Ramos (cell line): ENCODE results near the gene TAMALIN.

ENCODE experiments used
- in situ Hi-C: fragments of 300-500 bp; cut with MboI; formaldehyde crosslinking; loops from one replicate; pipeline ENCODE4 v1.14.3; 2022; ENCODE audit warnings: low sequenced_read_pairs; ENCODE audit not compliant: unreplicated experiment

The TAMALIN gene

DNA sequence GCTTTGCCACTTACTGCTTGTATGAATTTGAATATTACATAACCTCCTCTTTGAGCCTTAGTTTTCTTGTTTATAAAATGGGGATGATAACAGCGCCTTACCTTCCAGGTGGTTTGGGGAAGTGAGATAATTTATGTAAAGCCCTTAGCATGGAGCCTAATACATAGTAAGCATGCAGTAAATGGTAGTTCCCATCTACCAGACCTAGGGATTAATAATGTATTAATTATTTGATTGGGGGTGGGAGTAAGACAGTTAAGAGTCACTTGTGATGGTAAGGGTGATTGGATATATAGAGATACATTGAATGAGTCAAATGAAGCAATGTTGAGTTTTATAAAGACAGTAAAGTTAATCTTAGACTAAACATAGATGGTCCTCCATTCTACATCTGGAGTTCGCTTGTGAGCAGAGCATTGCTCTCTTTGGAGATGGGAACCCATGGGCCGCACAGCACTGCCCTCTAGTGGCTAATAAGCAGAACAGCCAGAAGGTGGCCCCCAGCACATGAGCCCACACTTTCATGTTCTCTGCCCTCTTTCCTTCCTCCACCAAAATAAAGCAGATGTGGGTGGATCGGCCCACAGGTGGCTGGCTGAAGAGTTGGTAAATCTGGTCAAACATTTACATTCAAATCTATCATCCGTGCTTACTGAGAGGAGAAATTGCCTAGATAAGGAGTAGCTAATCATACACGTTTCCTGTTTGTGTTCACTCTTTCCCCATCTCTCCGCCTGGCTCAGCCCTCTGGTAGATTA, 26.5 kb upstream of the TAMALIN start:
- in situ Hi-C loops, result no loop called here

DNA sequence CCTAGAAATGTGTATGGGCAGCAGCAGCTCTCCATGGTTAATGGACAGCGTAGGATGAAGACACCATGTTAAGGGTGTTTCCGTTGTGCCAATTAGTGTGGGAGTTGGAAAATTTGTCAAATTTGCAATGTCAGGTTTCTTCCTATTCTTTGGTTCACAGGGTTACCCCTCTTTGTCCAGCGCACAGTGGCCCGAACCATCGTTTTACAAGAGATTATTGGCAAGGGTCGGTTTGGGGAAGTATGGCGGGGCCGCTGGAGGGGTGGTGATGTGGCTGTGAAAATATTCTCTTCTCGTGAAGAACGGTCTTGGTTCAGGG, 26.0 kb upstream of the TAMALIN start:
- in situ Hi-C loops, result no loop called here

DNA sequence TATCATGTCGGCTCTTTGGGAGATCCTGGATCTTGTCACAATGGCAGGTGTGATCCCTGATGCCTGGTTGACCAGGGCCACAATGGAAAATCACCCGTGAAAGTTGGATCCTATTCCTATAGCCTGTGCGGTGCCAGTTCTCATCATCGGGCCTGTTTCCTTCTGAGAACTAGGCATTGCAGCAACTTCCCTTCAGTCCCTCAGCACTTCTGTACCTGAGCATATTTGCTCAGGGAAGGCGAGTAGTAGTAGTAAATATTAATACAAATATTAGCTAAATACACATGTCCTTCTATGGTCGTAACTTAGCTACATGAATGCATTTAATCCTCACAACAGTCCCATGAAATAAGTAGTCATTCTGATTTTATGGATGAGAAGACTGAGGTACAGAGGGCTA, 22.1 kb upstream of the TAMALIN start:
- in situ Hi-C loops, result no loop called here

DNA sequence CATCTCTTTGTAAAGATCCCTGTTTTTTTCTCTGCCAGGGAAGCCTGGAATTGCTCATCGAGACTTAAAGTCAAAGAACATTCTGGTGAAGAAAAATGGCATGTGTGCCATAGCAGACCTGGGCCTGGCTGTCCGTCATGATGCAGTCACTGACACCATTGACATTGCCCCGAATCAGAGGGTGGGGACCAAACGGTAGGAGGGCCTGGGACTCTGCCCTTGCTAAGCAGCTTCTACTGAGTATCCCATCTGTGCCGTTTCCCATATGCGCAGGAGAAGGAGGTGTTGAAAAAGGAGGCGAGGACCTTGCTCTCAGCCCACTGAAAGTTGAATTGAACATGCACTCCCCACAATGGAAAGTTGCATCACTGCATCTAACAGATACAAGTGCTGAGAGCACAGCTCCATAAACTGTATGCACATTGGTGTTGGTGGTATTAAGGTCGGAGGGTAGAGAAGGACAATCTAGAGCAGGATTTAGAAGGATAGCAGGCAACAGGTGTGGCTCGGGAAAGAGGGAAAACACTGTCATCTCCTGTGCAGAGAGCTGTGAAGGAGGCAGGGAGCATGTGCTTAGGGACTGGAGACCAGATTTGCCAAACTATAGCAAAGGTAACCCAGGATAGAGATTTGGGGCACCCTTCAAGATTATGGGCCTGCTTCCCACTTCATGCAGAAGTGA, 21.5 kb upstream of the TAMALIN start:
- in situ Hi-C loops, result no loop called here

DNA sequence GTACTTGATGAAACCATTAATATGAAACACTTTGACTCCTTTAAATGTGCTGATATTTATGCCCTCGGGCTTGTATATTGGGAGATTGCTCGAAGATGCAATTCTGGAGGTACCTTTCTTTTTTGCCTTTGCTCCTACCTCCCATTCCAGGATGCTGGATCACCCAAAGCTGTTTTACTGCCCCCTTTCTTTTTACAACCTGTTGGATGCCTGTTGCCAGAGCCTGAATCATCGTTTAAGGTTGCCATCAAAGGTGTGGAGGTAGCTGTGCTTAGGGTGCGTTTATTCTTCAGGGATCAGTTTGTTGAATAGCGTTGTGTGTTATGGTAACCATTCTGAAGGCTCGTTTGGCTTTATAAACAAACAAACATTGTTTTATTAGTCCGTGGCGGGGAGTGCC, 19.9 kb upstream of the TAMALIN start:
- in situ Hi-C loops, result no loop called here

DNA sequence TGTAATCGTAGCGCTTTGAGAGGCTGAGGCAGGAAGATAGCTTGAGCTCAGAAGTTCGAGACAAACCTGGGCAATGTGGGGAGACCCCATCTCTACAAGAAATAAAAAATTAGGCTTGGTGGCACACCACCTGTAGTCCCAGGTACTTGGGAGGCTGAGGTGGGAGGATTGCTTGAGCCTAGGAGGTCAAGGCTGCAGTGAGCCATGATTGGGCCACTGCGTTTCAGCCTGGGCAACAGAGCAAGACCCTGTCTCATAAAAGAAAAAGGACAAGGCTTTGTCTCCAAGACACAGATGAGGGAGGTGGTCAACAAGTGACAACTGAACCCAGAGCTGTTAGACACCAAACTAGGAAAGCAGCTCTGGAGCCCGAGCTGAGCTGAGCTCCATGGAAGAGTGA, 14.5 kb upstream of the TAMALIN start:
- in situ Hi-C loops, result no loop called here

DNA sequence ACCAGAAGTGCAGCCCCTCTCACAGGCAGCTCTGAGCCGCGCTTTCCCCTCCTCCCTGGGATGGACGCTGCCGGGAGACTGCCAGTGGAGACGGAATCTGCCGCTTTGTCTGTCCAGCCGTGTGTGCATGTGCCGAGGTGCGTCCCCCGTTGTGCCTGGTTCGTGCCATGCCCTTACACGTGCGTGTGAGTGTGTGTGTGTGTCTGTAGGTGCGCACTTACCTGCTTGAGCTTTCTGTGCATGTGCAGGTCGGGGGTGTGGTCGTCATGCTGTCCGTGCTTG, 12.3 kb upstream of the TAMALIN start:
- in situ Hi-C loops, result no loop called here

DNA sequence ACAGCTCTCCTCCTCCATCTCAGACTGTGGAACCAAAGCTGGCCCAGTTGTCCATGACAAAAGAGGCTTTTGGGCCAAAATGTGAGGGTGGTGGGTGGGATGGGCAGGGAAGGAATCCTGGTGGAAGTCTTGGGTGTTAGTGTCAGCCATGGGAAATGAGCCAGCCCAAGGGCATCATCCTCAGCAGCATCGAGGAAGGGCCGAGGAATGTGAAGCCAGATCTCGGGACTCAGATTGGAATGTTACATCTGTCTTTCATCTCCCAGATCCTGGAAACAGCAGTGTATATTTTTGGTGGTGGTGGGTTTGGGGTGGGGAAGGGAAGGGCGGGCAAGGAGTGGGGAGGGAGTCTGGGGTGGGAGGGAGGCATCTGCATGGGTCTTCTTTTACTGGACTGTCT, 11.8 kb upstream of the TAMALIN start:
- in situ Hi-C loops, result no loop called here

DNA sequence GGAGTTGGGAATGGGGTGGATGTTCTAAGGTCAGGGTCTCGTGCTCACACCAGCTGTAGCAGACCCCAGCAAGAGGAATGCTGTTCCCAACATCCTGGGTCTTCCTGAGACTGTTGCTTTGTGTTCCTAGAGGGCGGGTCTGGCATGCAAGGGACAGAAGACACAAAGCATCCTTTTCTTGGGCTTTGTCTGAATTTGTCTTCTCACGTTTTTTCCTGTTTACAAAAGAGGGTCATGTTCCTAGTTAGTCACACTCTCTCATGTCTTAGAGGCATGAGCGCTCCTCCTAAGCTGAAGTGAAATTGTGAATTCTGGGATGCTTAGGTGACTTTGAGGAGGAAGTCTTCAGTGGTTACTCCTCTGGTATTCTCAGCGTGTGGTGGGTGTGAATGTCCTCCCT, 9.6 kb upstream of the TAMALIN start:
- in situ Hi-C loops, result no loop called here

DNA sequence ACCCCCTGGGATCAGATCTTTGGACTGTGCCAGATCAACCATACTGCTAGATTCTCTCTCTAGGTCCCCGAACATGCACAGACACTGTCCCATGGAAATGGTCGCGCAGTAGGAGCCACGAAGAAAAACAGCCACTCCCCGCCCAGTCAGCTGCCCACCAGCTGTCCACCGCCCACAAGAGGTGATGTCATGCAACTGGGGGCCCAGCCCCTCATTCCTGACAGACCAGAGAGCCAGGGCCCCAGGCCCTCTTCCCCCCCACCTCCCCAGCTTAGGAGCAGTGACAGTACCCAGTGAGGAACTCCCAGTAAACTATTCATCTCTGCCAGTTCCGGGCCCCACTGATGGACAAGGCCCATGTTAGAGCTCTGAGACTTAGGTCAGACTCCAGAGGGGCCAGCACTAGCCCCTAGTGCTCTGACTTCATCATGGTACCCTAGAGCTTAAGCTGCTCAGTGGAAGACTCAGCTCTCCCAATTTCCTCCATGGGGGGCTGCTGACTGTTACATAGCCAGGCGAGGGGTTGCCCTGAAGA, 3.7 kb upstream of the TAMALIN start:
- in situ Hi-C loops, result no loop called here

DNA sequence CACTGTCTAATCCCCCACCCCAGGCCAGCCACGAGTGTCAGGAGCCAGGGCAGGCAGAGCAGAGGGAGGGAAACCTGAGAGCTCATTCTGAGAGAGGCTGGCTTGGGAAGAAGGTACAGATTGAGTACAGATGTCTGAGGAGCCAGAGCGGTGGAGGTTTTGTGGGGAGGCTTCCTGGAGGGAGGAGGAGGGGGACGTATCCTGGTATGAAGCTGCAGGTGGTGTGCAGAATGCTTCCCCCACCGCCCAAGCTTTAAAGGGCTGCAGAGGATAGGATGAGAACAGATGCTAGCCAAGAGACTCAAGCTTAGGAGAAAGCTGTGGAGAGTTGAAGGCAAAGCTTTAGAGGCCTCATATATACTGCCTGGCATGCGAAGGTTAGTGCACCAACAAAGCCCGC, 3.2 kb upstream of the TAMALIN start:
- in situ Hi-C loops, result no loop called here

DNA sequence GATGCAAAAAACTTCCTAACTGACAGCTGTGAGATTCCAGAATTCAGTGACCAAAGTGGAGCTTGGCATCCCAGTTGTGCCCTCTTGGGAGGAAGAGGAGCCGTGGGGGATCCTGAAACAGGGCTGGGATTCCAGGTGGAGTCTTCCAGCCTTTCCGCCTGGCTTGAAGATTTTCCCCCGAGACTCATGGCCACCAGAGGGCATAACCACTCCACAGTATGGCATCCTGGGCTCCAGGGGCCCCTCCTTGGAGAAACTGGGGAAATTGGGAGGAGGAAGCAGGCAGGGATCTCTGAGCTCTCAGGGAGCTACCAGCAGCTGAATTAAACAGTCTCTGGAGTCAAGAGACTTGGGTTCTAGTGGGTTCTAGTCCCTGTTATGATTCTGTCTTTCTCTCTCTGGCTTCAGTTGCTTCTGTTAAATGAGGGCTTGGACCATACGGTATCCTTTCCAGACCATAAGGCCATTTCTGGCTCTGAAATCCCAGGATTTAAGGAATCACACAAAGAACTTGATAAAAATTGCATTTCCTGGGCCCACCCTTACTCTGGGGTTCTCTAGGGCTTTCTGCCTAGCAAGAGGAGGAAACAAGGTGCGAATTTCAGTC, 2.6 kb upstream of the TAMALIN start:
- in situ Hi-C loops, result no loop called here

DNA sequence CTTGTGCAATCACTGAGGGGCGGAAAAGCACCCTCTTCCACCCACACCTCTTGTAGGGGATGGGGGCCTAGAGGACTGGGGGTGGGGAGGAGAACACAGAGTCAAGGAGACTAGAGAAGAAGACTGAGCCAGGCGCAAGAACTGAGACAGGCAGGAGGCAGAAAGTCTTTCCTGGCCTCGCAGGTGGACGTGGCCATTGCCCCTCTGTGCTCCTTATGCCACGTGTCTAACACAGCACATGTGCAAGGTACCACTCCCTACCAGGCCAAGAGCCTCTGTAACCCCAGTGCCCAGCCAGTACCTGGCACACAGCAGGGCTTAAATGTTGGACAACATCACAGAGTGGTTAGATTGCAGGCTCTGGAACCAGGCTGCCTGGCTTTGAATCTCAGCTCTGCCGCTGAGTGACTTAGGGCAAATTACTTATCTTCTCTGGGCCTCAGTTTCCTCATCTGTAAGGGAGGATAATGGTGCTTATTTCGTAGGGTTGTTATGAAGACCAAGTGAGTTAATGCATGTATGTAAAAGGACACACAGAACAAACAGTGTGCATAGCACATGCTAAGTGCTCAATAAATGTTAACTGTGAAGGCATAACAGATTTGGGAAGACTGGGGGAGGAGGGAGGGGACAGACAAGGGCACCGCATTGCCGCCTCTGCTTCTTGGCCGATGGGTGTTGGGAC, 1.4 kb upstream of the TAMALIN start:
- in situ Hi-C loops, result no loop called here

DNA sequence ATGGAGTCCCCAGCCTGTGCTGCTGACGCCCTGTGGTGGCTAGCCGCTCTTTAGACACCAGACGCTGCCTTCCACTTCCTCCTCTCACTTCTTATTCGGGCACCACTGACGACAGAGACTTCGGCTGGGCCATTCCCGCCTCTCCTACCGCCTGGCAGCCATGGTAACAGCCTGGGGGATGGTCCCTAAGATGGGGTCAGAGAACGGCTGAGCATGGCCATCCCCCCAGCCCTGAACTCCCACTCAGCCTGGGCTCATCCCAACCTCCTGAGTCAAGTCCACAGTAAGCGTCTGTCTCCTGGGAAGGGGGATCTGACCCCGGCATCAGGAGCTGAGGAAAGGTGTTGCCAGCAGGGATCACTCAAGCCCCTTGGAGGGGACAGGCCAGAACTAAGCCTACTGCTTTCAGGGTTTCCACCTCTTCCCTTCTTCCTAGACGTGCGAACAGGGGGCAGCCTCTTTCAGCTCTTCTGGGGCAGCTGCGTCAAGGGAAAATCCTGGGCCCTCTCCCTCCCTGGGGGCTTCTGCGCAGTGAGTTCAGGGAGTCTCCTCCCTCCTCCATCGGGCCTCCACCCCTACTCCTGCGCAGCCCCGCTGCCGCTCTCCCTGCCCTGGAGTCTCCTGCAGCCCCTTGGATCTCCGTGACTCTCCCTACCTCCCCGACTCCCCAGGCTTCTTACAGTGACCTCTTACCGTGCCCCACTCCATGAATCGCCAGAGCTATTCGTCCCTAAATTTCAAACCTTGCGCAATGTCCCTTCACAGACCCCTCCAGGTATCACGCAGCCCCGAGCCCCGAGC, 643 bp upstream of the TAMALIN start:
- in situ Hi-C loops, result no loop called here

DNA sequence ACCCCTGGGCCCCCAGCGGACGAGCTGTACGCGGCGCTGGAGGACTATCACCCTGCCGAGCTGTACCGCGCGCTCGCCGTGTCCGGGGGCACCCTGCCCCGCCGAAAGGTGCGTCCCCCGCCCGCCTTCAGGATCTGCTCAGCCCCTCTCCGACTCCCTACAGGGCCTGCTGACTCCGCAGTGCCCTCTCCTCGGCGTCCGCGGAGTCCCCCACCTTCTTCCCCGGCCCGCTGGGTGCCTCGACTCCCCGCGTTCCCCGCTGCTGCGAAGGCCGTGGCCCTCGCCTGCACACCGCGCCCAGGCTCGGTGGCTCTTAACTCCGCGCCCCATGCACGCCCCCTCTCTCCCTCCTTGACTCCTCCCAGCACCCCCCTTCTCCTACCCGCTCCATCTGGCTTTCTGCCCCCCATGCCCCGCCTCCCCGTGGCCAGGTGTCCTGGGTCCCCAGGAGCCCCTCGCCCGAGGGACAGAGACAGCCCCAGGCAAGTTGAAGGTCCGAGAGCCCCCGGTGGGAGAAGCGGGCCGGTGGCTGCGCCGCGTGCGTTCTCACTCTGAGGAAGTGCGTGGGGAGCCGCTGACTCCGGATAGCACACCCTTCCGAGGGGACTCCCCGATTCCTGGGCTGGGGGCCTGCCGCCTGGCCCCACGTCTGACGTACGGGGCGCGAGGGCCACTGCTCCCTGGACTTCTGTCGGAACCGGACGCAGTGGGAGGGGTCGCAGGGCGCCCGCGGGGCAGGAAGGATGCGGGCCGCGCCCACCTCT, 594 bp downstream of the TAMALIN start:
- in situ Hi-C loops, result no loop called here

DNA sequence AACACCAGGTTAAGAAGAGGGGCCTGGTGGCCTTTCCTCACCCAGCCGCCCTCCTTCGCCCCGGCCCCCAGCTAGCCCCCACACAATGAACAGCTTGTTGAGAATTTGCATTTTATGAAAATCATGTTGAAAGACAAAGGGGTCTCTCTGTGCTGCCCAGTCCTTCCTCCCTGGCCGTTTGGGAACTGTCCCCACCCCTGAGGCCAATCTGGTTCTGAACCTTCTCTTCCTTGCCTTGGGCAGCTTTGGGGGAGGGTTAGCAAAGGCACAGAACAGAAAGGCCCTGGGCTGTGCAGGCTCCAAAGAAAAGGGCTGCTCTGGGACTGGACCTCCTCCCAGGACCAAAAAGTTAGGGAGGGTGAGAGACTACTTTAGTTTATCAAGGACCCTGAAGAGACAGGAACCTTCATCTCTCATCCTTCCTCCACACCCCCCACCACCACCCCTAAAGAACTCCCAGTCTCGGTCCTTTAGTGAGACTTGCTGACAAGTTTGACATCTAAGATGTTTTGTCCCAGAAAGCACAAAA, 1.3 kb downstream of the TAMALIN start:
- in situ Hi-C loops, result no loop called here

DNA sequence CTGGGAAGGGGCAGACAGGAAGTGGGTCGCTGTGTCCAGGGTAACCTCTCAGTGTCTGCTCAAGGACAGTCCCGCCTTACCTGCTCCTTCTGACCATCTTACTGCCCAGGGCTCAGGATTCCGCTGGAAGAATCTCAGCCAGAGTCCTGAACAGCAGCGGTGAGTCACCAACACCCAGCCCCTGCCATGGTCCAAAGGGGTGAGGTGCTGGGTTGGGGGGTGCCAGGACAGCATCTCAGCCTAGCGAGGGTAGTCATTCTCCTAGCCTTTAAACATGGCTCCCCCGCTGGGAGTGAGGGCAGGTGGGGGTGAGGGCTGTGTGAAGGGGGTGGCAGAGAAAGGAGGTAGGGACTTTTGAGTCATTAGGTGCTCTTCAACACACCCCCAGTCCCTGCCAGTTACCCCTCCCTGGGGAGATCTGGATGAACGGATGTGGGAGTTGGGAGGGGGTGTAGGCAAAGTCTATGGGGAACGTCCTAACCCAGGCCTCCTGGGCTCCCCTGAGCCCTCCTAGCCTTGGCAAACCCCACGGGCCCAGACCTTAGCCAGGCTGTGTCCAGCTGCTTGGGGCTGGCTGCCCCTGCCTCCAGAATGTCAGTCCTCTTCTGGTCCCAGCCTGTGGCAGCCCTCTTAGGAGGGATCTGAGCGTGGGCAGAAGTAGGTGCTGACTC, 2.5 kb downstream of the TAMALIN start:
- in situ Hi-C loops, result no loop called here

DNA sequence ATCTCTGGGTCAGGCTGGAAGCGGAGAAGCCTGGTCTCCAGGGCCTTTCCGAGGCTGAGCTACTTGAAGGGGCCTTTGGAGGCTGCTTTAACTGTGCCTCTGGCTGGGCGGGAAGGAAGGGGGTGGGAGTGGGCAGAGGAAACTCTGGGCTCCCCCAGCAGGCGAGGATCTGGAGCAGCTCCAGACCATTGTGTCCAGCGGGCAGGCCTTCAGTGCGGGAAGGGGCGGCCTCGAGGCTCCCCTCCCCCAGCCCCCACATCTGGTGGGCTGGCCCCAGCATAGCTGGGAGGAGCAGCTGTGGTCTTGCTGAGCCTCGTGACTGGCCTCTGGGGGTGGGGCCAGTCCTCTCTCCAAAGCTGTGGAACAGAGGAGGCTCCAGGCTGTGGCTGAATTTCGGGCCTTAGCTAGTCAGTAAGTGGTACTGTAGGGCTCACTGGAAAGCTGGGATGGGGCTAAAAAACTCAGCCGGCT, 3.4 kb downstream of the TAMALIN start:
- in situ Hi-C loops, result no loop called here
